Activated CD8-positive, alpha-beta memory T cell treated with anti-CD3 and anti-CD28 coated beads, Interleukin-2, amount 50 U/mL, for 4 hours (primary cell): ENCODE measurements around the gene SBNO2.

Experiments
- DNase-seq: peaks from one replicate; pipeline ENCODE4 v3.0.0-alpha.2; 2020

Gene SBNO2

DNA sequence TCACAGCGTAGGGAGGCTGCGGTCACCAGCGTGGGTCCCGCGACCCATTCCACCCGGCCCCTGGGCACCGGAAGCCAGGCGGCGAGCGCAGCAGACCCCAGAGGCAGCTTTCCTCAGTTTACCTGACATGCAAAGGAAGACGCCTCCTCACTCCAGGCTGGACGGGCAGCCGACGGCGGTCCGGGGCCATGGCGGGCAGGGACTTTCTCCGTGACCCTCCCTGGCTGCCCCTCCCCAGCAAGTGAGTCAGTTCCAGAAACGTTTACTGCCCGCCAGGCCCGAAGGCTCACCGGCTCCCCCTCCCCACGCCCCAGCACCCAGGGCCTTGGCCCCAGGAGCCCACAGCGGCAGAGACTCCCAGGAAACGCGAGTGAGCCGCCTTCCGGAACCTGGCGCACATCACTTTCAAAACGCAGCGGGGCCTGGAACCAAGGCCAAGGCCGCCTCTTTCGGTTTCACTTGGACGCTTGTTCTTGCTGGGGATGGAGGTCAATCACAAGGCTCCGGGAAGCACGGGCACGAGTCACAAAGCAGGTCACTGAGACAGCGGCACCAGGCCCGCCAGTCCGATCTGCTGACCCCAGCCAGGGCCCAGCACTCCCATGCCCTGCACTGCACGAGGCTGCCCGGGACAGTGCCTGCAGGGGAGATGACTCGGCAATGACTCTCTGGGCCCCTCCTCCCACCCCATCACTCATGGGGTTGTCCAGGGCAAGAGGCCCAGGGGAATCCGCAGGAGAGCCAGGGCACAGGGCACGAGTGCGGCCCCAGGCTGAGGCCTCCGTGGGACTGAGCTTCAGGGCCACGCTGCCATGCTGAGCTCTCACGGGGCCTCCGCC lies 5.3 kb downstream of the SBNO2 start:
- no peak for DNase-seq

DNA sequence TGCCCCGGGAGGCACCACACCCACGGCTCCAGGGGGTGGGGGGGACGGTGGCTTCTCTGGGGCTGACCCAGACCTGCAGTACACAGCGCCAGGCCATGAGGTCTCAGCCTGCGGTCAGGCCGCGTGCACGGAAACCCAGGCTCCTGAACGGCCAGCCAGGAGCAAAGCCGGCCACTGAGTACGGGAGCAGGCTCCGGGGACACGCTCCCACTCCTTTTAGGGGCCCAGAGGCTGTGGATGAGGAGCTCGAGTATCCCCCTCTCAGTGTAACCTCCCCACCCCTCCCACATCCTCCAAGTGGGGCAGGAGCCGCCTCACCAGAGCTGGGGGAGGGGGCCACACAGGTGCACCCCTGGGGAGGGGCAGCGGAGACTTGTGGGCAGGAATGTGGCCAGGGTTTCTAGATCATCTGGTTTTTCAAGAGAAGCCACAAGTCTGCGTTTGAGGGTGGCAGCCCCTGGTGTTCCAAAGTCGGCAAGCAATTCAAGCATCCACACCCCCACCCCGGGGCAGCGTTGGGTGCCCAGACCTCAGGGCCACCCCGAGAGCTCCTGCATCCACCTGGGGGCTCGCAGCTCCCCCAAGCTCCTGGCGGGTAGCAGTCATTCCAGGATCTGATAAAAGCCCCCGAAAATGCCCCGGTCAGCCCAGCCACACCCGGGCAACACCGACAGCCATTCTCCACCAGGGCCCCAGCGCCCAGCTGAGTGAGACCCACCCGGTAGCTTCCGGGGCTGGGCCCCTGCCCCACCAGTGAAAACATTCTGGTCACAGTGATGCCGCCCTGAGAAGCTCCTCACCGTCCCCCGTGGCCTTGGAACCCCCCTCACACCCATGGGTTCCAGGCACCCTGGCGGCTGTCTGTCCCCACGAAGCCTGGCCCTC lies 6.1 kb downstream of the SBNO2 start:
- DNase-seq, result no peak

GRCh38 chr19:1166872-1167573 lies 7.0 kb downstream of the SBNO2 start:
- no peak for DNase-seq

DNA sequence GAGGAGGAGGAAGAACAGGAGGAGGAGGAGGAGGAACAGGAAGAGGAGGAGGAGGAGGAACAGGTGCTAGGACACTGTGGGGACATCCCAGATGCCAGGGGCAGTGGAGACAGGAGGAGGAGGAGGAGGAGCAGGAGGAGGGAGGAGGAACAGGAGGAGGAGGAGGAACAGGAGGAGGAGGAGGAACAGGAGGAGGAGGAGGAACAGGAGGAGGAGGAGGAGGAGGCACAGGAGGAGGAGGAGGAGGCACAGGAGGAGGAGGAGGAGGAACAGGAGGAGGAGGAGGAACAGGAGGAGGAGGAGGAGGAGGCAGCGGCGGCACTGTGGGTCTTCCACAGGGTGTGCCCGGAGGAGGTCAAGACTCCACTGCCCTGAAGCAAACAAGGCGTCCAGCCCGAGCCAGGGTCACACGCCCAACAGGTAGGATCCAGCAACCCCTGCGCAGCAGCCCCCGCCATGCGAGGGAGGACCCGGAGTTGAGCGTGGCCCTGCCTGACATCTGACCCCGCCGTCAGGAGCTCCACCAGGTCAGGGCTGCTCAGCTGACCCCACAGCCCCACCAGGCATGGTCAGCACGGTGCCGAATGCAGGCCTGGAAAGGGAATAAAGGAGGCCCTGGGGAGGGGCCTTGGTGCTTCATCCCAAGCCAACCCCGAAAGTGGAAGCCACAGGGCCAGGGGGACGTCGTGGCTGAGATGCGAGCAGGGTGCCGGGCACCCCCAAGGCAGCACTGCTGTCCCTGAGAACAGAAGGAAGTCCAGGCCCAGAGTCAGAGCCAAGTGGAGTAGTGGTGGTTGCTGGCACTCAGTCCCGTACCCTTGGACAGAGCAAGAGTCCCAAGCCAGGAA lies 9.2 kb downstream of the SBNO2 start:
- DNase-seq, result no peak

DNA sequence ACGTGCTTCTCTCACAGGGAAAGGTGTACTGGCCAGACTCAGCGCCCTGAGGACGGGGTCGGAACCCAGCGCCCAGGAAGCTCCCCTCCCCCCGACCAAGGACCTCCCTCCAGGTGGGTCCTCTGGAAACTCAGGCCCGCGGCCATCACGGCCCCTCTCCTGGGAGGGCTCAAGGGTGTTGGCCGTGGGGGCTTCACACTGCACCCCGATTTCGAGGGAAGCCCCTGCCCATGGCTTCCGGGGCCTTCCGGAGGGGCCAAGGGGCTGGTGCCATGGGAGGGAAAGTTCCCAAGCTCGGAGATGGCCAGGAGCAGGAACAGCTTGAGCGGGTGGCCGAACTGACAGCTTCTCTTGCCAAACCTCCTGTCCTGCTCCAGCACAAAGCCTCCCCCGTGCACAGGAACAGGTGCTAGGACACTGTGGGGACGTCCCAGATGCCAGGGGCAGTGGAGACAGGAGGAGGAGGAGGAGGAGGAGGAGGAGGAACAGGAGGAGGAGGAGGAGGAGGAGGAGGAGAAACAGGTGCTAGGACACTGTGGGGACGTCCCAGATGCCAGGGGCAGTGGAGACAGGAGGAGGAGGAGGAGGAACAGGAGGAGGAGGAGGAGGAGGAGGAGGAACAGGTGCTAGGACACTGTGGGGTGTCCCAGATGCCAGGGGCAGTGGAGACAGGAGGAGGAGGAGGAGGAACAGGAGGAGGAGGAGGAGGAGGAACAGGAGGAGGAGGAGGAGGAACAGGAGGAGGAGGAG lies 10.0 kb downstream of the SBNO2 start:
- DNase-seq, result no peak

DNA sequence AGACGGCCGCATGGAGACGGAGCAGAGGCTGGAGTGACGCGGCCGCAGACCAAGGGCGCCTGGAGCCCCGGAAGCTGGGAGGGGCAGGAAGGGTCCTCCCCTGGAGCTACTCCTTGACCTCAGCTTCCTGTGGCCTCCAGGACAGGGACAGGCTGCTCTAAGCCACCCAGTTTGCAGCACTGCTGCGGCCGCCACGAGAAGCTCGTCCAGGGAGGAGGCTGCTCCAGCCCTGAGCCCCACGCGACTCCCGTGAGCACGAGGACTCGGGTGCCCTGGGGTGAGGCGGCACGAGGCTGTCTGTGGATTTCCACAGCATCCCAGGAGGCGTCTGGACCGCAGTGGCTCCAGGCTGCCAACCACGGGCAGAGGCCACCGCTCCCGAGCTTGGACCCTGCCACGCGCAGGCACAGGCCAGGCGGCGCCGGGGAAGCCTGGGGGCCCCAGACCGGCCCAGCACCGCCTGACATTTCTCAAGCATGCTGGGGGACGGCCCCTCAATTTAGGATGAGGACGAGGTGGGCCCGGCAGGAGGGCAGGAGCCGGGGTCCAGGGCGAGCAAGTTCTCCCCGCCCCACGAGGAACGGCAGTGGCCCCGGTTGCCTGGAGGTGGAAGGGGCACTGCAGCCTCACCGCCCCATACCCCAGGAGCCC lies 10.7 kb downstream of the SBNO2 start:
- no peak for DNase-seq

- DNase-seq, result no peak
Observed at GRCh38 chr19:1162404-1163282, 11.4 kb downstream of the SBNO2 start.

GRCh38 chr19:1161716-1162115 lies 12.4 kb downstream of the SBNO2 start:
- DNase-seq, result no peak

GRCh38 chr19:1159864-1160595 lies 14.0 kb downstream of the SBNO2 start:
- no peak for DNase-seq

GRCh38 chr19:1158885-1159448 lies 15.1 kb downstream of the SBNO2 start:
- no peak for DNase-seq

DNA sequence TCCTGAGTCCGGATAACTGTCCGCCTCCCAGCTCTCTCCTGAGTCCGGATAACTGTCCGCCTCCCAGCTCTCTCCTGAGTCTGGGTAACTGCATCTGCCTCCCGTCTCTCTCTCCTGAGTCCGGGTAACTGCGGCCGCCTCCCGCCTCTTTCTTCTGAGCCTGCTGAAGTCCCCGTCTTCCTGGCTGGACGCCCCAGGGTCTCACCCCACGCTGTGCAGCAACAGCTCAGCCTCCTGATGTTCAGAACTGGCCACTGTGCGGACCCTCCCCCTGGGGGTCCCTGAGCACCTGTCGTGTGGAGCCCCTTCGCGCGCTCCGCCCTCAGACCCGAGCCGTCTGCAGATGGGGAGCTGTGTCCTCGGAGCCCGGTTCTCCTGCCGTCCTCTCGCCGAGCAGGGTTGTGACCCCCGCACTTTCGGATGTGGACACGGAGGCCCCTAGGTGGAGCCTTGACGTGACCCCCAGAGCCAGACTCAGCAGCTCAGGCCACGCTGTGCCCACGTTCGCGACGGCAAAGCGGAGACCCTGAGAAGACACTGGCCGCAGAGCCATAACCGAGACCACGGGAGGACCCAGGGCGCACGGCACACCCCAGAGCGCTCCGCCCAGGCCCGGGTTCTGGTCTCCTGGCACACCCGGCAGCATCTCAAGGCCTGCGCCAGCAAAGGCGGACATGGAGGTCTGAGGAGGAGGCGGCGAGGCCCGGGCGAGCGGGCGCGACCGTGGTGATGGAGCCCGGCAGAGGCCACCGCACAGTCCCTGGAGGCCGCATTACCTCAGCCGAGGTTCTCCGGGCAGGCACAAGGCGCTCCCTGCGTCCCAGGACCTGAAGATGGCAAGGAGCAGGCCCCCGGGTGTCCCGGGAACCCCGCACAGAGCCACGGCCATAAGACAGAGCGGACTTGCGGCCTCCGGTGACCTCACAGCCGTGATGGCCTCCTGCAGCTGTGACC lies 15.9 kb downstream of the SBNO2 start:
- DNase-seq, result no peak

GRCh38 chr19:1156830-1157615 lies 17.0 kb downstream of the SBNO2 start:
- no peak for DNase-seq

DNA sequence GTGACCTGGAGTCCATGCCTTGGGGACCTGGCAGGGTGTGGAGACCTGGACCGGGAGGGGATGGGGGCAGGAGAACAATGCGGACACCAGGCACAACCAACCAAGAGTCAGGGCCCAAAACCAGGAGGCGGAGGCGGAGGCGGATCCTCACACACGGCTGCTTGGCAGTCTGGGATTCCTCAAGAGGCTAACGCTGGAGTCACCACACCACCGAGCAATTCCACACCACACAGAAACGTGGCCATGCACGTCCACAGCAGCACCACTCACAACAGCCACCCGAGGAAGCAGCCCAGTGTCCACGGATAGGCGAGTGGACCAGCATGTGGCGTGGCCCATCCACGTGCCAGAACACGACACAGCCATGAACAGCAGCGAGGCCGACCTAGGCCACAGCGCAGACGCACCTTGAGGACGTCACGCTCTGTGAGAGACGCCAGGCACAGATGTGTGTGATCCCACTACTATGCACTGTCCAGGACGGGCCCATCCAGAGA lies 17.7 kb downstream of the SBNO2 start:
- DNase-seq, result no peak

DNA sequence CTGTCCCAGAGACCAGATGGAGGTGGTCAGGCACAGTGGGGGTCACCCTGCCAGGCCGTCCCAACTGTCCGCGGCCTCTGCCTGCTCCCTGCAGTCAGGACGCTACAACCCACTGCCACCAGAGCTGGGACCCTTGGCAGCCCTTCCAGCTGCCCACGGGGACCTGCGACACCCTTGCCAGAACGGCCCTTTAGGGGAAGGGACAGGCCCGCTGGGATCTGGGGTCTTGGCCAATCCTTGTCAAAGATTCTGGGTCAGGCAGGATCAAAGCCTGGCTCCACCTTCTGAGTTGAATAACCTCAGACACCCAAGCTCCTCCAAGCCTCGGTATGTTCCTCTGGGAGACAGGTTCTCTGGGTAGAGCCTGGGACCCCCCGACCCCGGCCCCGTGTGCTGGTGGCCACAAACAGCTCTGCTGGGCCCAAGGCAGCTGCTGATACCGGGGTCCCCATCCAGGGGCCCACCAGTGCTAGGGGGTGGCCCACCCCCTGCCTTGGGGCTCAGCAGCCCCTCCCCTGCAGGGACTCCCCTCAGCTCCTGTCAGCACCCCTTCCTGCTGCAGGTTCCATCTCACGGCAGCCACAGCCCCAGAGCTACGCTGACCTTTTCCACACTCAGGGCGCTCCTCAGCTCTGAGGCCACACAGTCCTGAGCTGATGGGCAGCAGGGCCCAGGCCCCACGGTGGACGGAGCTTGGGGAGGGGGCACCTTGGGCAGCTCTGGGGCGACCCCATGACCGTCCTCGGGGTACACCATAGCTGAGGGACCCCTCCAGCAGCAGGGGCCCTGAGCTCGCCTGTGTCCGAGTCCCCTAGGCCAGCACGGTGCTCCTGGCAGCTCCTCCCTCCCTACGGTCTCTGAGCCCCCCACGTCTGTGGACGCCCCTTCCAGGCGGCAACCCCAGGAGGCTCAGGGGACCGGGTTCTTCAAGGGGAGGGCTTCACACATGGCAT lies 18.4 kb downstream of the SBNO2 start:
- DNase-seq, result no peak

- DNase-seq, result no peak
Observed at GRCh38 chr19:1154731-1155351, 19.2 kb downstream of the SBNO2 start.
